Astrocyte of the spinal cord (primary cell): ENCODE measurements around the gene GPR108.

Source experiments
- DNase-seq: peaks from one replicate; pipeline ENCODE4 v3.0.0; 2011; ENCODE audit warnings: low read depth, low spot score
- H3K4me3 ChIP-seq: 2 replicates; pipeline ENCODE4 v1.5.1; 2011; ENCODE audit warnings: low read depth, mild to moderate bottlenecking, low read length, moderate library complexity
- CTCF ChIP-seq: IDR thresholded peaks from 2 replicates; pipeline ENCODE4 v1.5.1; 2012; ENCODE audit warnings: low read depth, mild to moderate bottlenecking, low read length, inconsistent platforms
- in situ Hi-C: cut with HindIII; loops from 2 replicates; pipeline ENCODE4 v1.10.0; 2017; ENCODE audit warnings: low sequenced_read_pairs

GPR108 gene

GRCh38 chr19:6696239-6696820 is 41.0 kb downstream of the GPR108 start:
- DNase-seq = no peak
- no peak for TF ChIP-seq CTCF
- in situ Hi-C loops = no loop called here
- no peak overlapping the region for H3K4me3 ChIP-seq

DNA sequence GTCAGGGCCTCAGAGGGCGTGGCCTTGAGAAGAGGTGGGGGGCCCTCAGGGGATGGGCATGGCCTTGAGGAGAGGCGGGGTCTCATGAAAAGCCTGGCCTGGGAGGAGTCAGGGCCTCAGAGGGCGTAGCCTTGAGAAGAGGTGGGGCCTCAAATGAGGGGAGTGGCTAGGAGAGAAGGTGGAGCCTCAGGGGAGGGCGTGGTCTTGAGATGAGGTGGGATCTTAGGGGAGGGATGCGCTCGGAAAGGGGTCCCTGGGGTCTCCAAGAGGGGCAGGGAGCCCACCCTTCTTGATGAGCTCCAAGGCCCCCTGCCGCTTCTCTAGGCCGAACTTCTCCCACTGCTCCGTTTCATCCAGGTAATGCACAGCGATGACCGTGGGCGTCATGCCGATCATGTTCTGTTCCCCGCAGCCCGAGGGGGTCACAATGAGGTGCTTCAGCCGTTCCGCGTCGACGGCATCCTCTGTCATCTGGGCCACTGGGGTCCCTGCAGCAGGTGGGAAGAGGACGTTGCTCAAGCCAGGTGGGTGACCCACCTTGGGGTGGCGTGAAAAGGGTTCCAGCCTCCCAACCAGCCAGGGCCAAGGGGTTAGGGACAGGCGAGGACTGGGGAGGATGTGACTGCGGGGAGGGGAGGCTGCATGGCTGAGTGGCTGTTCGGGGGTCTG is 43.1 kb downstream of the GPR108 start:
- in situ Hi-C loops = no loop called here
- TF ChIP-seq CTCF = no peak
- DNase-seq = no peak
- no peak overlapping the region for H3K4me3 ChIP-seq

DNA sequence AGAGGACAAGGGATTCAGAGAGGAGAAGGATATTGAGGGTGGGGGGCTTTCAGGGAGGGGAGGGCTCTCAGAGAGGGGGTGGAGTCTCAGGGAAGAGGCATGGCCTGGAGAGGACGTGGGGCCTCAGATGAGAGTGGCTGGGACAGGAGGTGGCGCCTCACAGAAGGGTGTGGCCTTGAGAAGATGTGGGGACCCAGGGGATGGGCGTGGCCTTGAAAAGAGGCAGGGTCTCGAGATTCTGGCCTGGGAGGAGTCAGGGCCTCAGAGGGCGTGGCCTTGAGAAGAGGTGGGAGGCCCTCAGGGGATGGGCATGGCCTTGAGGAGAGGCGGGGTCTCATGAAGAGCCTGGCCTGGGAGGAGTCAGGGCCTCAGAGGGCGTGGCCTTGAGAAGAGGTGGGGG is 43.7 kb downstream of the GPR108 start:
- in situ Hi-C loops = no loop called here

GRCh38 chr19:6693056-6693471 is 44.3 kb downstream of the GPR108 start:
- DNase-seq = no peak
- H3K4me3 ChIP-seq = no peak overlapping the region
- in situ Hi-C loops = no loop called here
- TF ChIP-seq CTCF = no peak

More for the DNA sequence above, 43.7 kb downstream of the GPR108 start:
- DNase-seq = no peak
- no peak for TF ChIP-seq CTCF
- H3K4me3 ChIP-seq = no peak overlapping the region

GRCh38 chr19:6692027-6692426 is 45.4 kb downstream of the GPR108 start:
- no peak for TF ChIP-seq CTCF
- DNase-seq = no peak
- H3K4me3 ChIP-seq = no peak overlapping the region
- in situ Hi-C loops = no loop called here

GRCh38 chr19:6691342-6691741 is 46.0 kb downstream of the GPR108 start:
- no peak for TF ChIP-seq CTCF
- no peak for DNase-seq
- in situ Hi-C loops = no loop called here
- H3K4me3 ChIP-seq = no peak overlapping the region
